GM18502 (cell line): ENCODE results near the gene VGLL2.

Source experiments
- ATAC-seq: cut with Tn5 transposase; IDR thresholded peaks from one replicate; pipeline ENCODE4 v1.9.1; 2021; ENCODE audit warnings: mild to moderate bottlenecking; ENCODE audit not compliant: unreplicated experiment, poor library complexity

The VGLL2 gene

DNA sequence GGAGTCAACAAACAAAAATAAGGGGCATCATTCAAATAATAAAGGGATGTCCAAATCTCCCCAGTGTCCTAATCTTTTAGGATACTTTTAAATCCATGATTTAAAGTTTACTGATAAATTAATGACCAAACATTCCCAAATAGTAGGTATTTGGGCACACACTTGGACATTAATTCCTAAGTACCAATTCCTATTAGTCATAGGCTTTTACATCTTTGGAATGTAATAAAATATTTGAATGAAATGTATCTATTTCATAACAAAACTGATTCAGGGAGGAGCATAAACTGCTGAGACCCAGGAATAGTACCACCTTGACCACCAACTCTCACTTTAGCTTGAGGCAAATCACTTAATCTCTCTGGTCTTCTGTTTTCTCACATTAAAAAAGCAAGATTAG, 44.3 kb downstream of the VGLL2 start:
- no peak for ATAC-seq

DNA sequence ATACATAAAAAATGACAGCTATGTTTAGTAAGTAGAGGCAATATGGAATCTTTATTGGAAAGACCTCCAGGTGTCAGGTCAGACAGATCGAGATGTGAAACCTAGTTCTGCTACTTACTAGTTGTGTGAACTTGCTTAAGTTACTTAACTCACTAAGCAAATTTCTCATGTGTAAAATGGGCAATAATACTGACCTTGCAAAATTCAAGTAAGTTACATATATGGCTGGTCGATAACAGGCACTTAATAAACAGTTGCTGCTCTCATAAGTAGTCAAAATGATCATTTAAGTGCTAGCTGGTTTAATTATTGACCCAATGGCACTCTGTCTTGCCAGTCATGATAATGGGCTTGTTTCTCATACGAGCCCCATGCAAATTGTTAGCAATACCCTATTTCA, 46.0 kb downstream of the VGLL2 start:
- ATAC-seq: no peak

DNA sequence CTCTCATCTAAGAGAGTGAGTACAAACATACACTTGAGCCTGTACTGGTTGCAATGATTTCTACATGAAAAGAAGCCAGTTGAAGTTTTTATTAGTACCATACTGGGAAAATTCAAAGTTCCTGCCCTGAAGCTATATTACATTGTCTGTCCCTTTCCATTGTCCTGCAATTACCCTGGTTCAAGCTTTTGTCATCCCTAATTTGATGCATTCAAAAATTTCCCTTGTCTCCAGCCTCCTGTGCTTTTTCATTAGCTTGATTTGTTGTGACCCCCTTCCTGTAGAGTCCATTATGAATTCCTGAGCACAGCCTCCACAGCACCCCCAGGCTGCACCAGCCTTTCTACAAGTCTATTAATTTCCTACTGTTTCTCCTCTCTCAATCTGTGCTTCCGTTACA, 46.4 kb downstream of the VGLL2 start:
- no peak for ATAC-seq

DNA sequence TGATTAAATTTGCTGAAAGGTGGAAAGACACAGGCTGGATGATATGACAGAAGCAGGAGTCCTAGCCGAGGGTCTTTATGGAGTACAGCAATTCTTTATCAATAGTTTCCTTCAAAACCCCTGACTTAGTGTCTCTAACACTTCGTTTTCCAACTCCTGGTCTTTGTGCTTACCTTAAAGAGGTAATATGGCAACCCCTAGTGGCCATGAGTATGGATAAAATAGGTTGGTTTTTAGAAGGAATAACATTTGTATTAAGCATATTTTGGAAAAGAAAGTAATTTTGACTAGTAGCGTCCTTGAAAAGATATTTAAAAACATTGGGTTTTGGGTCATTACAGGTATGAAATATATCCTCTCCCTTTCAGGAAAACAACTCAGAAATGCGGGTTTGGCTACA, 51.9 kb downstream of the VGLL2 start:
- no peak for ATAC-seq
